K562 (cell line): ENCODE data around the gene UBE2QL1.
A peak's percentile ranks its signal among the peaks of the same experiment; 100 is the strongest.

ENCODE experiments used
- CBFB ChIP-seq: sonication (generic); formaldehyde crosslinking; IDR thresholded peaks from 2 replicates; pipeline ENCODE4 v1.4.0; 2020; ENCODE audit warnings: mild to moderate bottlenecking, missing genetic modification reagents
- CTCF ChIP-seq, 3 experiments: IDR thresholded peaks in 2 of 3; conservative IDR thresholded peaks in 1 of 3; 2 replicates each; pipeline ENCODE4 v1.5.1; 2011 to 2012; ENCODE audit warnings: low read length in 3 of 3, mild to moderate bottlenecking in 3 of 3, control low read depth in 2 of 3, improper control_type of control experiment in 1 of 3, inconsistent platforms in 1 of 3, low read depth in 1 of 3, mixed read lengths in 1 of 3, moderate library complexity in 1 of 3; ENCODE audit not compliant: insufficient read depth in 2 of 3
- ESRRA ChIP-seq: fragments of 450-650 bp; IDR thresholded peaks from 2 replicates; pipeline ENCODE4 v1.6.1; 2014; ENCODE audit warnings: low read depth, mild to moderate bottlenecking, moderate library complexity, borderline replicate concordance
- TF ChIP-seq, protein P1 (sequence below): fragments of 250-450 bp; sonication (Bioruptor Pico); IDR thresholded peaks from 2 replicates; pipeline ENCODE4 v1.5.0; 2021; ENCODE audit warnings: mild to moderate bottlenecking, borderline replicate concordance
- TF ChIP-seq, protein P2 (sequence below): fragments of 450-650 bp; IDR thresholded peaks from 2 replicates; pipeline ENCODE4 v1.6.1; 2016; ENCODE audit warnings: low read depth

GRCh38 chr5:6525910-6526309 is 77.3 kb downstream of the UBE2QL1 start:
- TF ChIP-seq, protein P1, sequence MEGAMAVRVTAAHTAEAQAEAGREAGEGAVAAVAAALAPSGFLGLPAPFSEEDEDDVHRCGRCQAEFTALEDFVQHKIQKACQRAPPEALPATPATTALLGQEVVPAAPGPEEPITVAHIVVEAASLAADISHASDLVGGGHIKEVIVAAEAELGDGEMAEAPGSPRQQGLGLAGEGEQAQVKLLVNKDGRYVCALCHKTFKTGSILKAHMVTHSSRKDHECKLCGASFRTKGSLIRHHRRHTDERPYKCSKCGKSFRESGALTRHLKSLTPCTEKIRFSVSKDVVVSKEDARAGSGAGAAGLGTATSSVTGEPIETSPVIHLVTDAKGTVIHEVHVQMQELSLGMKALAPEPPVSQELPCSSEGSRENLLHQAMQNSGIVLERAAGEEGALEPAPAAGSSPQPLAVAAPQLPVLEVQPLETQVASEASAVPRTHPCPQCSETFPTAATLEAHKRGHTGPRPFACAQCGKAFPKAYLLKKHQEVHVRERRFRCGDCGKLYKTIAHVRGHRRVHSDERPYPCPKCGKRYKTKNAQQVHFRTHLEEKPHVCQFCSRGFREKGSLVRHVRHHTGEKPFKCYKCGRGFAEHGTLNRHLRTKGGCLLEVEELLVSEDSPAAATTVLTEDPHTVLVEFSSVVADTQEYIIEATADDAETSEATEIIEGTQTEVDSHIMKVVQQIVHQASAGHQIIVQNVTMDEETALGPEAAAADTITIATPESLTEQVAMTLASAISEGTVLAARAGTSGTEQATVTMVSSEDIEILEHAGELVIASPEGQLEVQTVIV = no peak
- peak; percentile 76 to 78 (median 78) for TF ChIP-seq CTCF (IDR thresholded peaks at IDR 0.05 in 2 of 3, conservative IDR thresholded peaks at IDR 0.05 in 1 of 3; ENCODE audit: insufficient read depth in 2 of 3, low read depth in 1 of 3, low read length in 3 of 3)
- TF ChIP-seq CBFB (CRISPR knock-in tag) = no peak
- no peak for TF ChIP-seq ESRRA
- TF ChIP-seq, protein P2, sequence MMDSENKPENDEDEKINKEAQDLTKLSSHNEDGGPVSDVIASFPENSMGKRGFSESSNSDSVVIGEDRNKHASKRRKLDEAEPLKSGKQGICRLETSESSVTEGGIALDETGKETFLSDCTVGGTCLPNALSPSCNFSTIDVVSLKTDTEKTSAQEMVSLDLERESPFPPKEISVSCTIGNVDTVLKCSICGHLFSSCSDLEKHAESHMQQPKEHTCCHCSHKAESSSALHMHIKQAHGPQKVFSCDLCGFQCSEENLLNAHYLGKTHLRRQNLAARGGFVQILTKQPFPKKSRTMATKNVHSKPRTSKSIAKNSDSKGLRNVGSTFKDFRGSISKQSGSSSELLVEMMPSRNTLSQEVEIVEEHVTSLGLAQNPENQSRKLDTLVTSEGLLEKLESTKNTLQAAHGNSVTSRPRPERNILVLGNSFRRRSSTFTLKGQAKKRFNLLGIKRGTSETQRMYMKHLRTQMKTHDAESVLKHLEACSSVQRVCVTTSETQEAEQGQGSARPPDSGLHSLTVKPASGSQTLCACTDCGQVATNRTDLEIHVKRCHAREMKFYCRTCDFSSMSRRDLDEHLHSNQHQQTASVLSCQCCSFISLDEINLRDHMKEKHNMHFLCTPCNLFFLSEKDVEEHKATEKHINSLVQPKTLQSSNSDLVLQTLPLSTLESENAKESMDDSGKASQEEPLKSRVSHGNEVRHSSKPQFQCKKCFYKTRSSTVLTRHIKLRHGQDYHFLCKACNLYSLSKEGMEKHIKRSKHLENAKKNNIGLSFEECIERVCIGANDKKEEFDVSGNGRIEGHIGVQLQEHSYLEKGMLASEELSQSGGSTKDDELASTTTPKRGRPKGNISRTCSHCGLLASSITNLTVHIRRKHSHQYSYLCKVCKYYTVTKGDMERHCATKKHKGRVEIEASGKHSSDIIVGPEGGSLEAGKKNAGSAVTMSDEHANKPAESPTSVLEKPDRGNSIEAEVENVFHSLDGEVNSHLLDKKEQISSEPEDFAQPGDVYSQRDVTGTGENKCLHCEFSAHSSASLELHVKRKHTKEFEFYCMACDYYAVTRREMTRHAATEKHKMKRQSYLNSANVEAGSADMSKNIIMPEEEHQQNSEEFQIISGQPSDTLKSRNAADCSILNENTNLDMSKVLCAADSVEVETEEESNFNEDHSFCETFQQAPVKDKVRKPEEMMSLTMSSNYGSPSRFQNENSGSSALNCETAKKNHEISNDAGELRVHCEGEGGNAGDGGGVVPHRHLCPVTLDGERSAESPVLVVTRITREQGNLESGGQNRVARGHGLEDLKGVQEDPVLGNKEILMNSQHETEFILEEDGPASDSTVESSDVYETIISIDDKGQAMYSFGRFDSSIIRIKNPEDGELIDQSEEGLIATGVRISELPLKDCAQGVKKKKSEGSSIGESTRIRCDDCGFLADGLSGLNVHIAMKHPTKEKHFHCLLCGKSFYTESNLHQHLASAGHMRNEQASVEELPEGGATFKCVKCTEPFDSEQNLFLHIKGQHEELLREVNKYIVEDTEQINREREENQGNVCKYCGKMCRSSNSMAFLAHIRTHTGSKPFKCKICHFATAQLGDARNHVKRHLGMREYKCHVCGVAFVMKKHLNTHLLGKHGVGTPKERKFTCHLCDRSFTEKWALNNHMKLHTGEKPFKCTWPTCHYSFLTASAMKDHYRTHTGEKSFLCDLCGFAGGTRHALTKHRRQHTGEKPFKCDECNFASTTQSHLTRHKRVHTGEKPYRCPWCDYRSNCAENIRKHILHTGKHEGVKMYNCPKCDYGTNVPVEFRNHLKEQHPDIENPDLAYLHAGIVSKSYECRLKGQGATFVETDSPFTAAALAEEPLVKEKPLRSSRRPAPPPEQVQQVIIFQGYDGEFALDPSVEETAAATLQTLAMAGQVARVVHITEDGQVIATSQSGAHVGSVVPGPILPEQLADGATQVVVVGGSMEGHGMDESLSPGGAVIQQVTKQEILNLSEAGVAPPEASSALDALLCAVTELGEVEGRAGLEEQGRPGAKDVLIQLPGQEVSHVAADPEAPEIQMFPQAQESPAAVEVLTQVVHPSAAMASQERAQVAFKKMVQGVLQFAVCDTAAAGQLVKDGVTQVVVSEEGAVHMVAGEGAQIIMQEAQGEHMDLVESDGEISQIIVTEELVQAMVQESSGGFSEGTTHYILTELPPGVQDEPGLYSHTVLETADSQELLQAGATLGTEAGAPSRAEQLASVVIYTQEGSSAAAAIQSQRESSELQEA = no peak
